ENCODE data around the gene E4F1.
A peak's percentile ranks its signal among the peaks of the same experiment; 100 is the strongest.
"Not testable (repeated sequence)": the region's sequence is repeated elsewhere in the genome, so short reads cannot be mapped to it uniquely, and the experiment has no call there.

The E4F1 gene

DNA sequence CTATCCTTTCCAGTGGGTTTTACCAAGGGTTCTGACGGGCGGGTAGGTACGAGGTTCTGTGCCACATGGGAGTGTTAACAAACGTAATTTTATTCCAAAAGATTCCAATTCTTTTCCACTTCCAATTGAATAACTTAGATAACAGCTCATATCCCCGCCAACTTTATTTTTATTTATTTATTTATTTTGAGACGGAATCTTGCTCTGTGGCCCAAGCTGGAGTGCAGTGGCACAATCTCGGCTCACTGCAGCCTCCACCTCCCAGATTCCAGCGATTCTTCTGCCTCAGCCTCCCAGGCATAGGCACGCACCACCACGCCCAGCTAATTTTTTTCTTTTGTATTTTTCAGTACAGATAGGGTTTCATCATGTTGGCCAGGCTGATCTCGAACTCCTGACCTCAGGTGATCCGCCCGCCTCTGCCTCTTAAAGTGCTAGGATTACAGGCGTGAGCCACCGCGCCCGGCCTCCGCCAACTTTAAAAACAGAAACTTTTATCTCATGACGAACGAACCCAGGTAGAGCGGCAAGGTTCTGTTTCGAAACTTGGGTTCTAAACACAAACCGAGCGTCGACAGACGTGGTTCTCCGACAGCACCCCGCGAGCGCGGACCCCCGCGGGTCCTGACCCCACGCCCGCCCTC, 27.4 kb downstream of the E4F1 start:
- DNase-seq, result peak; percentile 36

DNA sequence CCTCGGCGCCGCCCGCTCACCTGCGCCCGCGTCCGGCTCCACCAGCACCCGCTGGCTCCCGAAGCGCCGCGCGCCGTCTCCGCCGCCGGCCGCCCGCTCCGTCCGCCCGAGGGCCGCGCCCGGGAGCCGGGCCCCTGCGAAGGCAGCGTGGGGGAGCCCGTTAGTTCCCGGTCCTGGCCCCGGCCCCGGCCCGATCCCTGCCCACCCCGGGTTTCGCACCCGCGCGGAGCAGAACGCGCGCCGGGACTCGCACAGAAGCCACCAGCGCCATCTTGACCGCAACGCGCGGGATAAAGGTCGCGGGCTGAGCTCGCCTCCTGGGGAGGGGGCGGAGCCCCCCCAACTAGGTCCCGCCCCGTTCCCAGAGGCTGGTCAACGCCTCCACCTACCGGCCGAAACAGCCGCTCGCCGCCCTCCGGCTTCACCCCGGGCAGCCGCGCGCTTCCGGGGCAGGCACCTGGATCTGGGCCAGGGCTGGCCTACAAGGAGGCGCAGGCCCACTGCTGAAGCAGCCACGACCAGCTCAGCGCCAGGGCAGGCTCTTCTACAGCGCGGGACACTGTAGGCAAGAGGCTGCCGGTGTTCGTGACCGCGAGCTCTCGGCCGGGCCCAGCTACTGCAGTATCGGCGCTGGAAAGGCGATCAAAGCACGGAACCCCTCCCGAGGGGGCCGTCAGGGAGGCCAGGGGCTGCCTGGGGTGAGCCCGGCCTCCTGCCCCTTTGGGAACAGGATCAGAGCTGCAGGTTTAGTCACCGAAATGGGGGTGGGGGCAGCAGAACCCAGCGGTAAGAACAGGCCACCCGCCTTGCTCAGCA, 28.1 kb downstream of the E4F1 start, which contains the start of gene ECI1:
ECI1 (minus strand) TSS at position 292 of the 816 bp plus-strand sequence; CDS start at position 271, 21 bp downstream.
- DNase-seq, result peak; percentile 76

GRCh38 chr16:2252806-2253148, 29.4 kb downstream of the E4F1 start:
- DNase-seq, result no peak

DNA sequence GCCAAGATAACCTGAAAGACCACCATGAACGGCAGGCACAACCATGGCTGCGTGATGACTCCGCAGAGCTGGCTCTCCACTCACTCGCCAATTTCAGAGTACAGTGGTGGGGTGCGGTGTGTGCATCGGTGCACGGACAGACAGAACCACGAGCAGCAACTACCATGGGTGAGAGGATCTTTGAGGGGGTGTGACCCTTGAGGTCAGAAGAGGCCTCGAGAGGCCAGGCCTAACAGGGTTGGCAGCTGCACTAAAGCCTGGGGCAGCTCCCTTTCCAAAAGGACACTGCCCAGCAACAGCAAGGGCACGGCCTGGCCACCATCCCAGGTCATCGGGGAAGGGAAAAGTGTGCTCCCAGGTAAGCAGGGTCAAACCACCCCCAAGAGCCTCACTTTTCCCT, 29.9 kb downstream of the E4F1 start:
- no peak for DNase-seq

DNA sequence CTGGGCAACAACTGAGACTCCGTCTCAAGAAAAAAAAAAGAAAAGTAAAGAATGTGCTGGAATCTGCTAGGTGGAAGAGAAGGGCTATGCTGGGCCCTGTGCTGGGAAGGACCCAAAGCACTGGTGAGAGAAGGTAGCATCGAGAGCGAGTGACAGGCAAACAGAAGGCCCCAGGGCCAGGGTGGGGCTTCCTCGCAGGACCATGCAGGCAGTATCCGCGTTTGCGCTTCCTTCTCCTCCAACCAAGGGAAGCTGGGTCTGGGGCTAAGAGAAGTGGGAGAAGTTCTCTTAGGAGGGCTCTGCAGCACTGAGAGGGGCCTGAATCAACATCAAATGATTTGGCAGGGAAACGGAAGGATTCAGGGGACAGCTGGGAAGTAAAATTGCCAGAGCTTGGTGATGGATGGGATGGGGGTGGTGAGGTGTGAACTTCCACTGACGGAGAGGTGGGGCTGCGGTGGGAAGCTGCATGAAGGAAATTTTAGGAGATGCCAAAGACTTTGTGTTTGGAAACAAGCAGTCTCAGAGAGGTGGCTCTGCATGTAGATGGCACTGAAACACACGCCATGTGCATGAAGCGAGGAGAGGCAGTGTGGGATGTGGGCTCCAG, 33.2 kb downstream of the E4F1 start:
- no peak for DNase-seq

DNA sequence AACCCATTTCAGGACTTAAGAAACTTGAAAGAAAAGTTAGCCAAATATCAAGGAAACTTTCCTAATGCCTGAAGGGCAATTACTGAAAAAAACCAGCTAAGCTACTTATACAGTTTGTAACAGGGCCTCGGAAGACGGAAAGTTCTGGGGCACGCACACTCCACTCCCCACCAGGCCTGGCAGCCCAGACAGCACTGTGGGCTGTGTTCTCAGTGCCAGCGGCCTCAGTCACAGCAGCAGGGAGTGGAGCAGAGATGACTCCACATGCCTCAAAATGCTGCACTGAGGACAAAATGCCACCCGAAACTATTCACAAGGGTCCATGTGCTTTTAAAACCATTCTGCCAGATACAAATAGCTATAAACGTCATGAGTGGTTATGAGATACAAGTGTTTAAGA, 34.3 kb downstream of the E4F1 start:
- no peak for DNase-seq

GRCh38 chr16:2258530-2258929, 35.1 kb downstream of the E4F1 start:
- not testable (repeated sequence) for DNase-seq

GRCh38 chr16:2260250-2260649, 36.9 kb downstream of the E4F1 start:
- DNase-seq, result no peak

- not testable (repeated sequence) for DNase-seq
Observed at GRCh38 chr16:2263026-2263425, 39.6 kb downstream of the E4F1 start.

- DNase-seq, result not testable (repeated sequence)
Observed at GRCh38 chr16:2266887-2267286, 43.5 kb downstream of the E4F1 start.

GRCh38 chr16:2267505-2267912, 44.1 kb downstream of the E4F1 start:
- not testable (repeated sequence) for DNase-seq

GRCh38 chr16:2267913-2268666, 44.7 kb downstream of the E4F1 start, which contains the start of gene RNPS1:
Gene RNPS1, minus strand, starts transcription at chr16:2268126. Its CDS starts 3,483 bp downstream, at chr16:2264643.
- peak; percentile 96 for DNase-seq

DNA sequence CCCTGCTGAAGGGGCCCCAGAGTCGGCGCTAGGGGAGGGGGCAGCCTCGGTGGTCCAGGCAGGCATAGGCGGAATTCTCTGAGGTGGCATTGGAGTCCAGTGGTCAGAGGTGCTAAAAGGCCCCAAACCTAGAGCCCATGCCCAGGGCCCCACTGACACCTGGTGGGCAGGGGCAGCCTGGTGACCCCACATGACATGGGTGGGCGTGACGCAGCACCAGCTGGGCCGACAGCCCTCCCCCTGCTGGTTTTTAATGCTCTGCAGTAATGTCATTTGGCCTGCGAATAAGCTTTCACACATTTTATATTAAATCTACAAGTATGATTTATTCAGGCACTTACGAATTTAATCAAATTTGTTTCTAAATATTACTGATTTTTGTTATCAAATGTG, 46.7 kb downstream of the E4F1 start:
- no peak for DNase-seq

DNA sequence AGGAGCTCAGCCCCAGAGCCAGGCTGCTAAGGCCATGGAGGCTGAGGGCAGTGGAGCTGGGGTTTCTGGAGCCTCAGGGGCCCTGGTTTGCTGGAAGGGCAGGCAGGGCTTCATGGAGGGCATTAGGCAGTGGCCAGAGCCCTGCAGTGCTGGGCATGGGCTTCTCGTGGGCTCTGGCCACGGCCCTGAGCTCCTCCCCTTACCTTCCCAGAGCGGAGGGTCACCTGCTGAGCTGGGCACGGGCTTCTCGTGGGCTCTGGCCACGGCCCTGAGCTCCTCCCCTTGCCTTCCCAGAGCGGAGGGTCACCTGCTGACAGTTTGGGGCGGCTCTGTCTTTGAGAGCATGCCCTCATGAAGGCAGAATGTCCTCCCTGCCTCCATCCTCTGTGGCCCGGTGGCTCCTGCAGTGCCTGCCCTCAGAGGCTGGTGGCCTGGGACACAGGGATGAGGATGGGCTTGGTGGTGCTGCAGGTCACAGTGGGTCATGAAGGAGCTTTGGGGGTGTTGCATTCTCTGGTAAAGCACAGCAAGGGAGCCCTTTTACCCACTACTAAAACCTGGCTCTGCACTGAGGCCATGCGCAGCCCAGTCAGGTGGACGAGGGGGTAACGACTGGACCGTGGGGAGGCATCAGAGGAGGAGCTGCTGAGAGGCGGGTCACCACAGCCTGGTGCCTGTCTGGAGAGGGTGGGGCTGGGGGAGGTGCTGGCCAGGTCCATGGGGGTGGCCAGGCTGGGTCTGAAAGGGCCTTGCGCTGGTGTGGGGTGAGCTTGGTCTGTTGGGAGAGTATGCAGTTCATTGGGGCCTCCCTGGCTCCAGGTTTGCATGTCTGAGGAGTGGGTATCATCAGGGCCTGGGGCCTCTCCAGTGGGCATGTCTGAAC, 47.4 kb downstream of the E4F1 start:
- no peak for DNase-seq

DNA sequence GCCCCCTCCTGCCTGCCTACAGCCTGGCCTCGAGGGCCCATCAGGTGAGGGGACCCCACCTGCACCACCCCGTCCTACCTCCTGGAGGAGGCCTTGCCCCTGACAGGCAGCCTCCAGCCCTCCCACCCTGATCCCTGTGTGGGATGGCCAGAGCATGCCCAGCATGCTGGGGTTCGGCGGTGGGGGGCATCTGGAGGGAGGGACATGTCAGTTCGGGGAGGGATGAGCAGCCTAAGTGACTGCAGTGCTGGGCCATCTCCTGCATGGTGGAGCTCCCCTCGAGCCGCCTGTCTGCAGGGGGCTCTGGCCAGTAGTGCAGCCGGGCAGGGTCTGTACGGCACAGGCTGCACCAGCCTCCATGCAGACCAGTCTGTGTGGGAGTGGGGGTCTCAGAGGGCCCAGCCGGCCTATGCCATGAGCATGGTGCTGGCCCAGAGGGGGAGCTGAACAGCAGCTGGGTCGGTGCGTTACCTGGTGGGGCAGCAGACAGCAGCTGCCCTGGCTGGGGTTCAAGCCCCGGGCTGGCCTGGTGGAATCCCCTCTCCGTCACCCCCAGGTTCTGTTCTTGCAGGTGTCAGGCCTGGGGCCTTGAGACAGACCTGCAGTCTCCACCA, 48.6 kb downstream of the E4F1 start:
- DNase-seq, result no peak

DNA sequence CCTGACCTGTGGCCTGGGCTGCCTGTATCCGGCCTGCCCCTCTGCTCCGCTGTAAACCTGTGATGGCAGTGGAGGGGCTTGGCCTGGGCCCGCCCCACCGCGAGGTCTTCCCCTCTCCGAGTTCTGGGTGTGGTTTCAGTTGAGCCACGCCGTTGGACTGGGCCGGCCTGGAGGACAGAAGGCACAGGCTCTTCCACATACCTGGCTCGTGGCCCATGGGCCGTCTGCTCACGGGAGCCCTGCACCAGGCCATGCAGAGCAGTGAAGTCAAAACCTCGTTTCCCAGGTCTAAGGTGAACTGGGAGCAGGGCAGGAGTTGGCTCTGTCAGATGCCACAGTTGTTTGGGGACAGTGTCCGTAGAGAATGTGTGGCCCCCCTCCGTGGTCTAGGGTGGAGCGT, 50.1 kb downstream of the E4F1 start:
- DNase-seq, result no peak

- no peak for DNase-seq
Observed at GRCh38 chr16:2273931-2274330, 50.5 kb downstream of the E4F1 start.

DNA sequence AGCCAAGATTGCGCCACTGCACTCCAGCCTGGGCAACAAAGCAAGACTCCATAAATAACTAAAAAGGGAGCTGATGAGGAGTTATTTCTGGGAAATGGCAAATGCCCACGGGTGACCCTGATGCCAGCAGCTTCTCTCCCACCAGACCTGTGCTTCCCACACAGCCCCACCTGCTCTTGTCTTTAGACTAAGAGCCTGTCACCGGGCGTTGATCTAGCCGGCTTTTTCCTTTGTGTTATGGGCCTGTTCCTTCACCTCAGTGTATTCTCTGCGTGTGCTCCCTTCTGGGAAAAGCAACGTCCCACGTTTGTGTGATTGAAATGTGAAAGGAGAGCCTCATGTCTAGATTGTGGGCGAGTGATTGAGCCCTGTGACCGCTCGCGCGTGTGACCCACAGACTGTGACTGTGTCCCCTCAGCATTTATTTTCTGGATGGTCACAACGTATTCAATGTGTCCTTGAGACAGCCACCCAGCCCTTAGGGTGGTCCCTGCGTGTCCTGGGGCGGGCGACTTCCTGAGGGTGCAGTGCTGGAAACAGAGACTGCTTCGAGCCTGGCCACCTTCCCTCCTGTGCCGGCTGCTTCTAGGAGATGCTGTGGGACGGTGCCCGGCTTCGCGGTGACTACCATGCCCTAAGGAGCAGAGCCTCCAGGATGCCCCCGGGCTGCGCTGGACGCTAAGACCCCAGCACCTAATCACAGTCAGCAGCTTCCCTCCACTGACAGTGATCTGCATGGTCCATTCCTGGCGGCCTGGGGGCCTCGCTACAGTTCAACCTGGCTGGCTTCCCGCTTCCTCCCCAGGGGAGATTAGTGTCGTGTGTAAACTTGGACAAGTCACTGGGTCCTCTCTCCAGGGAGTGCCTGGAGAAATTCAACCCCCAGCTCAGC, 52.3 kb downstream of the E4F1 start:
- DNase-seq, result no peak

DNA sequence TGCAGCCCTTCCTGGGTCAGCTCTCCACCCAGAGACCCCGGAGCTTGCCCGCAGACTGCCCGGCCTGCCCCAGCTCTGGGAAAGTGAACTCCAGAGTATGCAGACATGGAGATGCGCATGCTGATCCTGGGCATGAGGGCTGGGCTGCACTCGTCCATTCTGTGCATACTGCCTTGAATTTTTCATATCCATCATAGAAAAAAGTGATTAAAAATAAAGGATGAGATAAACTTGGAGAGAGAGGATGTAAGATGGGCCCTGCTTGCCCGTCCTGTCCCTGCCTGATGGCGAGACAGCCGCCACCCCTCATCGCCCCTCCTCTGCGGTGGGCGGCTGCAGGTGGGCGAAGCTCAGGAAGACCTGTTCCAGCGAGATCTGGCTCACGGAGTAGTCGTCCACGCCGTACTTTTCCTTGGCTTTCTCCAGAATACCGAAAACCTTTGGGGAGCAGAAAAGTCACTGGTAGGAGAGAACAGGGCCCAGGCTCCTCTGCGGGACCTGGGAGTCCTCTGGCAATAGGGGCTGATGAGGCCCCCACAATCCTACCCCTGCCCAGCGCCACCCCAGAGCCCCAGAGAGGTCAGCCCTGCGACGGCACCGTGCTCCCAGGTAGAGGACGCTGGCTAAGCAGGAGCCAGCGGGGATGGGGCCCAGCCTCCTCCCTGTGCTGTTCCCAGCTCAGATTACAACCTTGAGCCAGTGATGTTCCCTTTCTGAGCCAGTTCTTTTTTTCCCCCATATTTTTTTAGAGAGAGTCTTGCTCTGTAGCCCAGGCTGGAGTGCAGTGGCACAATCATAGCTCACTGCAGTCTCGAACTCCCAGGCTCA, 53.2 kb downstream of the E4F1 start:
- DNase-seq, result no peak

Data from stimulated activated CD4-positive, alpha-beta T cell treated with anti-CD3 and anti-CD28 coated beads, Interleukin-12 subunit alpha, Interleukin-12 subunit beta, amount 100 ng/mL, for 4 hours (primary cell).